K562 (cell line): ENCODE measurements around the gene ZNF493. TPM values are rescaled to one million over a fixed set of nuclear protein-coding genes. Genes with fewer than 3 reads are reported as not detected.

Source experiments
- ATAC-seq: fragments of 200-7000 bp; cut with Tn5 transposase; 3 replicates; pipeline ENCODE4 v1.9.1; 2020; ENCODE audit warnings: moderate library complexity
- BruUV-seq: library from RNA; stranded (reverse); fragments of 400-500 nt; replicated peaks from 2 replicates; lab custom pipeline; 2021; lab: Mats Ljungman, UMichigan
- CTCF ChIA-PET: fragments of 300-600 bp; formaldehyde crosslinking; extraction: SDS; loops from one replicate; lab custom pipeline; 2021; ENCODE audit warnings: low intra/inter-chr PET ratio; lab: Yijun Ruan, JAX
- POLR2A ChIA-PET: fragments of 300-600, 350-650 bp; sonication (Branson Sonifier 250); formaldehyde crosslinking; extraction: SDS; loops from one replicate; lab custom pipeline; 2021; ENCODE audit warnings: antibody characterized with exemption, inconsistent platforms; lab: Yijun Ruan, JAX
- DNase-seq, 4 experiments: peaks; one replicate each; pipeline versions ENCODE4 v3.0.0 to v3.0.0-alpha.2; 2011 to 2018; ENCODE audit warnings: low spot score in 3 of 4, mixed read lengths in 3 of 4; ENCODE audit errors: extremely low read depth in 1 of 4
- FAIRE-seq: peaks from 2 replicates; lab custom pipeline; 2011; peaks lifted over from hg19 to GRCh38; lab: Jason Lieb, UNC
- H2AFZ ChIP-seq: 2 replicates; pipeline ENCODE4 v1.6.0; 2011; ENCODE audit warnings: low read depth, low read length, control low read depth, inconsistent platforms
- H3K27ac ChIP-seq: fragments of 200-600 bp; 3 replicates; pipeline ENCODE4 v1.8.0; 2011; ENCODE audit warnings: low read depth, mild to moderate bottlenecking, control low read depth, inconsistent platforms, low read length, moderate library complexity, mixed read lengths; ENCODE audit errors: extremely low read depth
- H3K27me3 ChIP-seq, 2 experiments: fragments of 300-600 bp in 1 of 2; 2 replicates in 1 of 2; 3 replicates in 1 of 2; pipeline versions ENCODE4 v1.6.0 to v1.8.0; 2011; ENCODE audit warnings: inconsistent platforms in 2 of 2, low read length in 2 of 2, mild to moderate bottlenecking in 1 of 2, mixed read lengths in 1 of 2, moderate library complexity in 1 of 2; ENCODE audit not compliant: control insufficient read depth in 2 of 2, insufficient read depth in 2 of 2
- H3K36me3 ChIP-seq: fragments of 300-600 bp; 3 replicates; pipeline ENCODE4 v1.8.0; 2011; ENCODE audit warnings: mild to moderate bottlenecking, low read length, inconsistent platforms; ENCODE audit not compliant: control insufficient read depth, insufficient read depth
- H3K4me1 ChIP-seq, 2 experiments: fragments of 200-600 bp in 1 of 2; replicated peaks in 1 of 2; 2 replicates in 1 of 2; 3 replicates in 1 of 2; pipeline versions ENCODE4 v1.5.1 to v1.8.0; 2011; ENCODE audit warnings: inconsistent platforms in 2 of 2, low read length in 2 of 2, mild to moderate bottlenecking in 1 of 2, mixed read lengths in 1 of 2, moderate library complexity in 1 of 2; ENCODE audit not compliant: control insufficient read depth in 2 of 2, insufficient read depth in 2 of 2
- H3K4me2 ChIP-seq: 2 replicates; pipeline ENCODE4 v1.6.1; 2011; ENCODE audit warnings: low read length, control low read depth, inconsistent platforms, mixed read lengths; ENCODE audit not compliant: insufficient read depth
- H3K4me3 ChIP-seq: fragments of 200-600 bp; sonication (generic), shearing (Covaris generic); 2 replicates; pipeline ENCODE4 v1.5.1; 2016; ENCODE audit warnings: control low read depth, inconsistent platforms
- H3K79me2 ChIP-seq: fragments of 200-600 bp; 3 replicates; pipeline ENCODE4 v1.8.0; 2011; ENCODE audit warnings: low read length, inconsistent platforms; ENCODE audit not compliant: control insufficient read depth, insufficient read depth
- H3K9ac ChIP-seq, 2 experiments: 2 replicates each; pipeline versions ENCODE4 v1.6.0 to v1.6.1; 2011; ENCODE audit warnings: low read depth in 2 of 2, low read length in 2 of 2, control low read depth in 1 of 2, inconsistent platforms in 1 of 2, mild to moderate bottlenecking in 1 of 2, mixed read lengths in 1 of 2; ENCODE audit not compliant: insufficient read depth in 1 of 2
- H3K9me1 ChIP-seq: one replicate; pipeline ENCODE4 v1.6.0; 2011; ENCODE audit warnings: inconsistent platforms, mild to moderate bottlenecking, low read length, moderate library complexity; ENCODE audit not compliant: control insufficient read depth, insufficient read depth
- H3K9me3 ChIP-seq: replicated peaks from 2 replicates; pipeline ENCODE4 v1.5.1; 2011; ENCODE audit warnings: low read depth, low read length, inconsistent platforms; ENCODE audit not compliant: control insufficient read depth, insufficient read depth
- H4K20me1 ChIP-seq: replicated peaks from 2 replicates; pipeline ENCODE4 v1.6.1; 2011; ENCODE audit warnings: low read length, inconsistent platforms, mixed read lengths; ENCODE audit not compliant: control insufficient read depth, insufficient read depth
- ATF3 ChIP-seq, 2 experiments: fragments of 450-650 bp in 1 of 2; sonication (generic) in 1 of 2; formaldehyde crosslinking in 1 of 2; IDR thresholded peaks in 1 of 2; conservative IDR thresholded peaks in 1 of 2; 2 replicates each; pipeline versions ENCODE4 v1.6.1 to v1.8.1; 2016 to 2023; ENCODE audit warnings: mild to moderate bottlenecking in 2 of 2, moderate library complexity in 2 of 2, inconsistent platforms in 1 of 2, missing genetic modification reagents in 1 of 2
- C11orf30 ChIP-seq: fragments of 450-650 bp; IDR thresholded peaks from 2 replicates; pipeline ENCODE4 v1.6.1; 2016; ENCODE audit warnings: low read depth, mild to moderate bottlenecking
- CEBPB ChIP-seq: fragments of 450-650 bp; IDR thresholded peaks from 2 replicates; pipeline ENCODE4 v1.6.1; 2016; ENCODE audit warnings: missing genetic modification characterization, missing compliant biosample characterization
- CEBPG ChIP-seq, 3 experiments: fragments of 200-800 bp in 1 of 3; sonication (Bioruptor generic) in 1 of 3; sonication (generic) in 1 of 3; formaldehyde crosslinking in 1 of 3; IDR thresholded peaks in 2 of 3; conservative IDR thresholded peaks in 1 of 3; 2 replicates each; pipeline versions ENCODE4 v1.6.1 to v1.8.0; 2016 to 2022; ENCODE audit warnings: missing compliant biosample characterization in 2 of 3, missing genetic modification characterization in 2 of 3, mild to moderate bottlenecking in 1 of 3, missing genetic modification reagents in 1 of 3
- HDAC2 ChIP-seq: fragments of 450-650 bp; IDR thresholded peaks from 2 replicates; pipeline ENCODE4 v1.6.1; 2016; ENCODE audit warnings: mild to moderate bottlenecking
- KAT7 ChIP-seq: sonication (generic); formaldehyde crosslinking; IDR thresholded peaks from 2 replicates; pipeline ENCODE4 v1.8.0; 2022; ENCODE audit warnings: missing genetic modification reagents, mild to moderate bottlenecking, borderline replicate concordance
- KAT8 ChIP-seq: fragments of 450-650 bp; IDR thresholded peaks from 2 replicates; pipeline ENCODE4 v1.6.1; 2016; ENCODE audit warnings: low read depth, mild to moderate bottlenecking
- SMARCA5 ChIP-seq: fragments of 450-650 bp; IDR thresholded peaks from 2 replicates; pipeline ENCODE4 v1.6.1; 2016
- TFE3 ChIP-seq: fragments of 450-650 bp; formaldehyde crosslinking; IDR thresholded peaks from 2 replicates; pipeline ENCODE4 v1.4.0; 2020; ENCODE audit warnings: mild to moderate bottlenecking, mixed read lengths
- ZNF778 ChIP-seq: fragments of 450-650 bp; formaldehyde crosslinking; IDR thresholded peaks from 2 replicates; pipeline ENCODE4 v1.4.0; 2020; ENCODE audit warnings: mild to moderate bottlenecking, moderate library complexity
- WGBS: fragments of 100-300 bp; shearing (Covaris generic); methylation state at CpG from one replicate; pipeline ENCODE4 v1.1.6; 2016; ENCODE audit warnings: low coverage, mixed read lengths; ENCODE audit not compliant: insufficient coverage; ENCODE audit errors: missing lambda C conversion rate; 5-methylcytosine and 5-hydroxymethylcytosine counted together
- in situ Hi-C: fragments of 300-500 bp; cut with MboI; formaldehyde crosslinking; loops from 4 replicates; pipeline ENCODE4 v1.15.0; 2018; ENCODE audit warnings: inconsistent platforms, mixed read lengths
- intact Hi-C: fragments of 100-400 bp; cut with micrococcal nuclease; formaldehyde crosslinking; loops from 2 replicates; pipeline ENCODE4 v1.14.2; 2022
- polyA plus RNA-seq, 8 experiments: library from polyadenylated mRNA; depleted of rRNA in 4 of 8; stranded (reverse) in 5 of 8; unstranded in 3 of 8; fragments of >200 nt; fragmentation: Nextera tagmentation in 2 of 8; fragmentation: Illumina TruSeq in 1 of 8; extraction: Ambion mirVana in 2 of 8; extraction: Trizol in 1 of 8; gene quantifications; 2 replicates each; pipeline versions ENCODE4 v1.2.1 to v1.2.3, GENCODE V29; 2011 to 2014; ENCODE audit warnings: inconsistent platforms in 1 of 8, missing spikeins in 1 of 8
- total RNA-seq, 7 experiments: library from RNA; depleted of rRNA in 6 of 7; stranded (reverse); fragments of >200 nt in 6 of 7; fragmentation: Illumina TruSeq in 2 of 7; extraction: Trizol in 2 of 7; gene quantifications; 2 replicates each; pipeline versions ENCODE4 v1.2.1 to v1.2.3, GENCODE V29; 2011 to 2021; ENCODE audit warnings: low replicate concordance in 1 of 7

Gene ZNF493
- total and polyA plus RNA-seq, 9 of the 15 experiments (the other 6 are each of a cell fraction or from before 2014, with no cell fraction given): 5.0 to 18.6 (median 12.2) TPM

- H2AFZ ChIP-seq: no peak overlapping the region
- no peak overlapping the region for H3K4me2 ChIP-seq
- TF ChIP-seq CEBPG (CRISPR knock-in tag; IDR thresholded peaks at IDR 0.05) (no peak), CEBPG (tag; conservative IDR thresholded peaks at IDR 0.05 in 1 of 2, IDR thresholded peaks at IDR 0.05 in 1 of 2) (peak in 1 of 2 experiments; percentile 78; a peak in 2 of 4 replicates), C11orf30 (peak; percentile 8; the same call in 1 of the 2 replicates), SMARCA5 (no peak), CEBPB (0 out of 2 replicates have a peak, but pooled peaks have one; percentile 12), ATF3 (IDR thresholded peaks at IDR 0.05) (peak; percentile 71), ATF3 (CRISPR knock-in tag; conservative IDR thresholded peaks at IDR 0.05) (no peak), KAT8 (no peak), ZNF778 (CRISPR knock-in tag) (no peak), KAT7 (CRISPR knock-in tag) (no peak), HDAC2 (no peak), TFE3 (CRISPR knock-in tag) (no peak)
- no peaks in the 10 kb centered on the region for H3K4me1 ChIP-seq
- ATAC-seq (no peak), FAIRE-seq (no peak), DNase-seq (no peak)
- no peaks in the 10 kb centered on the region; the same call in none of the 2 replicates for H3K9me3 ChIP-seq
- H3K4me3 ChIP-seq: no peak overlapping the region
- ChIA-PET CTCF (no interaction called here), POLR2A (interaction anchor here (1.1 to 2.3 kb wide), 2 partner anchors 10 to 14 kb away, joined by 4 to 9 read pairs; partner anchors contain the start of gene ZNF493)
- no peaks in the 10 kb centered on the region for H4K20me1 ChIP-seq
- no peaks in the 10 kb centered on the region for H3K27me3 ChIP-seq
- H3K36me3 ChIP-seq: peaks cover 20% of the 10 kb centered on the region; the same call in 1 of the 3 replicates
- no peaks in the 10 kb centered on the region for H3K9me1 ChIP-seq
- 16% methylated on average over 1 of the region's 1 CpG for WGBS
- no peaks in the 10 kb centered on the region for H3K79me2 ChIP-seq
- intact Hi-C loops (no loop called here), in situ Hi-C loops (no loop called here)
- H3K27ac ChIP-seq: no peak overlapping the region
- no TSS peak for BruUV-seq
- H3K9ac ChIP-seq: no peak overlapping the region
These were observed 13.2 kb downstream of the ZNF493 start for GRCh38 chr19:21410166-21410565.
